HUES6 (cell line): ENCODE data around the gene TTLL3.
"Not testable (repeated sequence)": the region's sequence is repeated elsewhere in the genome, so short reads cannot be mapped to it uniquely, and the experiment has no call there.

Source experiments
- H3K27ac ChIP-seq: 2 replicates; pipeline ENCODE4 v1.7.0; 2013; ENCODE audit warnings: low read depth, mild to moderate bottlenecking, low read length, inconsistent platforms
- H3K27me3 ChIP-seq: 2 replicates; pipeline ENCODE4 v1.6.1; 2013; ENCODE audit warnings: low read length; ENCODE audit not compliant: control insufficient read depth, insufficient read depth
- H3K36me3 ChIP-seq: 2 replicates; pipeline ENCODE4 v1.6.1; 2013; ENCODE audit warnings: low read length; ENCODE audit not compliant: control insufficient read depth, insufficient read depth
- H3K4me1 ChIP-seq: 2 replicates; pipeline ENCODE4 v1.6.1; 2013; ENCODE audit warnings: low read length; ENCODE audit not compliant: control insufficient read depth, insufficient read depth
- H3K4me3 ChIP-seq: 2 replicates; pipeline ENCODE4 v1.5.1; 2013; ENCODE audit warnings: low read depth, low read length
- H3K9ac ChIP-seq: one replicate; pipeline ENCODE4 v1.6.1; 2013; ENCODE audit warnings: mild to moderate bottlenecking, low read length
- H3K9me3 ChIP-seq: 2 replicates; pipeline ENCODE4 v1.6.1; 2013; ENCODE audit warnings: low read depth, low read length; ENCODE audit not compliant: control insufficient read depth, insufficient read depth

Gene TTLL3

DNA sequence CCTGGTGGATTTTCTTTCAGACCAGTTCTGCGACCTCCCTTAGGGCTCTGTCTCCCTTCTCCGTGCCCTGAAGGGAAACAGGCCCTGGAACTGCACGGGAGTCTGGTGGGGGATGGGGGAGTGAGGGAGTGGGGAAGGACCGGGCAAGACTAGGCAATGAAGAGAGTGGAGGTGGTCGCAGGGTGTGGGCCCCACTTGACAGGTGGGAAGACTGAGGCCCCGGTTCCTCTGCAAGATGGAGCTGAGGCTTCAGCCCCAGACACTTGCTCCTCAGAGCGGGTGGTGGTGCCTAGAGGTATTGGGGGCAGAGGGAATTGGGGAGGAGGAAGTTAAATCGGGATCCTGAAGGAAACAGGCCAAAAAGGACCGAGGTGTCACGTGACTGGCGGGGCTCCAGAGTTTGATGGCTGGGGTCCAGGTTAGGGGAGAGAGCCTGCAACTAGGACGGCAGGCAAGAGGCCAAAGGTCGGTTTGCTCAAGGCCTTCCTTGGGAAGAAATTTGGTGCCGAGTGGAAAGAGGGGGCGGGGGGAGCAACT is 39.7 kb upstream of the TTLL3 start:
- peaks cover 16% of the 10 kb centered on the region for H3K4me1 ChIP-seq
- no peaks in the 10 kb centered on the region for H3K9me3 ChIP-seq
- H3K9ac ChIP-seq, result peak overlapping the region; percentile 49
- peak overlapping the region; percentile 71 for H3K4me3 ChIP-seq
- H3K36me3 ChIP-seq, result no peaks in the 10 kb centered on the region
- no peak overlapping the region for H3K27ac ChIP-seq
- H3K27me3 ChIP-seq, result peaks cover 11% of the 10 kb centered on the region

DNA sequence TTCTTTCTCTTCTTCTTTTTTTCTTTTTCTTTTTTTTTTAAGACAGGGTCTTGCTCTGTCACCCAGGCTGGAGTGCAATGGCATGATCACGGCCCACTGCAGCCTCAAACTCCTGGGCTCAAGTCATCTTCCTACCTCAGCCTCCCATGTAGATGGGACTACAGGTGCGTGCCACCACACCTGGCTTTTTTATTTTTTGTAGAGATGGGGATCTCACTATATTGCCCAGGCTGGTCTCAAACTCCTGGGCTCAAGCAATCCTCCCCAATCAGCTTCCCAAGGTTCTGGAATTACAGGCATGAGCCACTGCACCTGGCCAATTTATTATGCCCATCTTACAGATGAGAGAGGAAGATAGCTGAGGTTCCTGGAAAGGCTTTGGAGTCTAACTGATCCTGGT is 39.1 kb upstream of the TTLL3 start:
- H3K9me3 ChIP-seq, H3K36me3 ChIP-seq, H3K4me3 ChIP-seq, H3K27ac ChIP-seq, H3K9ac ChIP-seq: not testable (repeated sequence)
- H3K4me1 ChIP-seq, result peaks cover 15% of the 10 kb centered on the region
- peaks cover 11% of the 10 kb centered on the region for H3K27me3 ChIP-seq

DNA sequence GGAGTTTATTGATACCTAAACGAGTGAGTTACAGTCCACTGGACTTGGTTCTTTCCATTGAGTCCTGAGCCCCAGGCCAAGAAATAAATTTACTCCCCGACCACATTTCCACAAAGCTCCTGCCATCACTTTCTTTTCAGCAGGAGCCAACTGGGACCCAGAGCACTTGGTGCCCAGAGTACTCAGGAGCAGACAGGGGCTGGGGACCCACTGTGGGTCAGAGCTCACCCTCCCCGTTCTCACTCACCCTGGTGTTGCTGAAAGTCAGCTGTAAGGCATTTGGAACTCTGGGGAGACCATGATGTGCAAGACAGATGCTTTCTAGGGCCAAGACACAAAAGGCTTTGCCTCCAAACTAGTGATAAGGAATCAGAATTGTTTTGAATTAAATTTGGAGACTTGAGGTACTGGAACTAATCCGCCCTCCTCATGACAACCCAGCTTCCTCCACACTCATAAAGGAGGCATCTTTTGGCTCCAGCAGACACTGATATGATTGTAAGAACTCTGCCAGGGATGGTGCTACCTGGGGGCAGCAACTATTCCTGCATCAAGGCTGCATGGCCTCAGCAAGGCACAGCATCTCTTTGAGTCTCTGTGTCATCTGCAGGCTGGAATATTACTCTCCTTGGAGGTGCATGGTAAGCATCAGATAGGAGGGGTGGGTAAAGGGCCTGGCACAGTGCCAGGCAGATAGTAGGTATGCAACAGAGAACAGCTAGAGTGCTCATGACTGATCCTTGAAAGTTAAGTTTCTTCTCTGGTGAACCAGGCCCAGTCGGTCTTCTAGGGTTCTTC is 33.0 kb upstream of the TTLL3 start:
- Histone ChIP-seq H3K9ac (no peak overlapping the region), H3K9me3 (no peaks in the 10 kb centered on the region), H3K4me1 (no peaks in the 10 kb centered on the region), H3K4me3 (no peak overlapping the region), H3K27me3 (no peaks in the 10 kb centered on the region), H3K27ac (no peak overlapping the region), H3K36me3 (peaks cover 22% of the 10 kb centered on the region)

DNA sequence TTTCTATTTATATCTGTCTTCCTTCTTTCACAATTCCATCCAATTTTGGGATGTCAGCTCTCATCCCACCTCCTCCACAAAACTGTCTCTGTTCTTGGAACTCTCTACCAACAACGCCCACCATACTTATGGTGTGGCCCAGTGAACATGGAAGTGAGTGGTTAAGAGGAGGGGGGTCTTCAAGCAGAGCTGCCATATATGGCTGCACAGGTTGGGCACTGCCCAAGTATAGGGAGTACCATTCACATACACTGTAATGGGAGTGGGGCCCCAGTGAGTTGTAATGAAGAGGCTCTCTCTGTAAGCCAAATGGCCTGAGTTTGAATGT is 32.4 kb upstream of the TTLL3 start:
- H3K27ac ChIP-seq, result no peak overlapping the region
- no peak overlapping the region for H3K9ac ChIP-seq
- peaks cover 27% of the 10 kb centered on the region for H3K36me3 ChIP-seq
- H3K9me3 ChIP-seq, result no peaks in the 10 kb centered on the region
- no peaks in the 10 kb centered on the region for H3K27me3 ChIP-seq
- H3K4me3 ChIP-seq, result no peak overlapping the region
- no peaks in the 10 kb centered on the region for H3K4me1 ChIP-seq

DNA sequence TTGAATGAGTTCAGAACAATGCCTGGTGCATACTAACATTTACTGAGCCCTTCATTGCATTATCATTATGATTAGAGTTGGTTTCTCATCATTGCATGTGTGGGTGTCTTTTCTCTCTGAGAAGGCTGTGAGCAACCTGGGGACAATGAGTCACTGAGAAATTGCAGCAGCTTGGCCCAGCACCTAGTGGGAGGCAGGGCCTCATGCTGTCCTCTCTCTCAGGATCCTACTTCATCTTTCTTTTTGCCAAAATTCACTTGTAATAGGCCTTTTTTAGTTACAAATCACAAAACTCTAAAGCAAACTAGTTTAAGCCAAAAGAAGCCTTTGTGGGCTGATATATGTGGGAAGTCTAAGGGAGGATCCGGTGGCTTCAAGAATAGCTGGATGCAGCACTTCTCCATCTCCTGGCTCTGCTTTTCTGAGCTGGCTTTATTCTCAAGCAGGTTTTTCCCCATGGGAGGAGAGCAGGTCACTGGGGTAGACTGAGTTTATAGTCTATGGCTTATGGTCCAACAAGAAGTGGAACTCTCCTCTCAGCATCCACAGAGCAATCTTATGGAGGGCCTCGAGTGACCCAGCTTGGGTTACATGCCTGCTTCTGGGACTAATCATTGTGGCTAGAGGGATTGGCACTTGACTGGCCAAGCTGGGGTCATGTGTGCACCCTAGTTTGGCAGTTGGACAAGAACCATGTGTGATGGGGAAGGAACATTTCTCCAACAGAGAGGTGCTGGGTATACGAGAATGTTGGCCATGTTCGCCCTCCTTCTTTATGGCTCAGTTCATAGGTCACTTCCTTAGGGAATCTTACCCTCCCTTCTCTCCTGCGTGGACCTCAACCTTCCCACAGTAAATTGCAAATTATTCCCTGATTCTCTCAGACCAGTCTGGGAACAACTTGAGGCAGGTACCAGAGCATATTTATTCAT is 31.7 kb upstream of the TTLL3 start:
- Histone ChIP-seq H3K9me3 (no peaks in the 10 kb centered on the region), H3K27ac (no peak overlapping the region), H3K36me3 (peaks cover 33% of the 10 kb centered on the region), H3K4me3 (no peak overlapping the region), H3K4me1 (no peaks in the 10 kb centered on the region), H3K9ac (no peak overlapping the region), H3K27me3 (no peaks in the 10 kb centered on the region)

DNA sequence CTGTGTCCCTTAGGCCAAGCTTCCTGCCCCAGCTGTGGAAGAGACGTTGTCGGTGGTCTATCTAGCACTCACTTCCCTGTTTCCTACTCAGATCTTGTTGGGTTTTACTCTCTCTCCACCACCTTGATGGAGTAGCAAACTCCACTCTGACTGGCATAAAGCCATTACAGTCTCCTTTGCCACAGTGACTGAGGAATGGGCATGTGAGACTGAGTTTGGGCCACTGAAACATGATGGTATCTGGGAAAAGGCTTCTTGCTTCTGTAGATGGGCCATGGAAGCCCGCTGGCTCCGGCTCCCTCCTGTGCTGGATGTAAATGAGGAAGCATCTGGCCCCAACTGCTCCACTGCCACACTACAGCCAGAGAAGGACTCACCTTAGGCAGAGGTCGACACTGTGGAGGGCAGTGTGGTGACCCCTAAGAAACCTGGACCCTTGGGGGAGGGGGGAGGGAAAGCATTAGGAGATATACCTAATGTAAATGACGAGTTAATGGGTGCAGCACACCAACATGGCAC is 30.9 kb upstream of the TTLL3 start:
- Histone ChIP-seq H3K9me3 (no peaks in the 10 kb centered on the region), H3K36me3 (peaks cover 39% of the 10 kb centered on the region), H3K27ac (no peak overlapping the region), H3K4me3 (no peak overlapping the region), H3K27me3 (no peaks in the 10 kb centered on the region), H3K4me1 (no peaks in the 10 kb centered on the region), H3K9ac (no peak overlapping the region)

DNA sequence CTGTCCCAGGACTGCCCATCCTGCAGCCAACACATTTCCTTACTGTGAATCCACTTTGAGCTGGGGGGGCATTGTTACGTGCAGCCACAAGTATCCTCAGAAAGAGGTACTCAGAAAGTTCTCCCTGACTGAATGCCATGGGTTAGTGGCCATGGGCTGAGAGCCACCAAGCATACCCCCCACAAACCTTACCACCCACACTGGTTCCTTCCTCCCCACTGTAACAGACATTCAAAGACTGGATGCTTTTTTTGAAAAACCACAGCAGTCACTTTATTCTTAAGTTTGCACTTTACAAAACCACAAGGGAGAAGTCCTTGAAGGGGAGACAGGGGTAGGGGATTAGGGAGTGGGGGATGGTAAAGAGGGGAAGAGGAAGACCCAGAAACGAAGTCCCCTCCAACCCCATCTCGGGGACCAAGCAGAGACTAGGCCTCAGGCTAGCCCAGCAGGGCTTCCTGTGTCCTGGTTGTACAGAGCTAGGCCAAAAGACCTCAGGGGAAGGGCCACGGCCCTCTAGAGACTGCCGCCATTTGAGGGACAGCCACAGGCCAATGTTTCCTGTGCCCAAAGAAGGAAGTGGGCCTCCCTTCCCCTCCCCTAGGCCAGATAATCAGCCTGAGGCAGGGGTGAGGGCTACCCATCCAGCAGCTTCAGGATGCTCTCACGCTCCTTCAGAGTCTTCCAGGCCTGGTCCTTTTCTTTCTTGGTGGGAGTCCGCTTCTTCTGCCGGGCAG is 30.2 kb upstream of the TTLL3 start:
- Histone ChIP-seq H3K9ac (no peak overlapping the region), H3K4me3 (no peak overlapping the region), H3K4me1 (no peaks in the 10 kb centered on the region), H3K27me3 (no peaks in the 10 kb centered on the region), H3K36me3 (peaks cover 43% of the 10 kb centered on the region), H3K27ac (no peak overlapping the region), H3K9me3 (no peaks in the 10 kb centered on the region)

DNA sequence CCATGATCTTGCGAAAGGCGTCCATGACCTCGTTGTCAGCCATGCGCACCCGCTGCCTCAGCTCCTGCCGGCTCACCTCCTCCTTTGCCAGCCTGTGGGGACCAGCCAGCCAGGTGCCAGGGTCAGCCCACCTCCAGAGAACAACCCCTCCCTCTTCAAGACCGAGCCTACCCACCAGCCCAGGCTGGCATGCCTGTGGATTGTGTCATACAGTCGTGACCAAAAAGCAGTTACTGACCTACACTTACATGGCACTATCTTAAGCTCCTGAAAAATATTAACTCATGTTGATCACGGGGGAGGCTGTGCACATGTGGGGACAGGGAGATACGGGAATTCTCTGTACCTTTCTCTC is 29.6 kb upstream of the TTLL3 start:
- Histone ChIP-seq H3K27ac (no peak overlapping the region), H3K4me1 (no peaks in the 10 kb centered on the region), H3K4me3 (no peak overlapping the region), H3K9me3 (no peaks in the 10 kb centered on the region), H3K9ac (no peak overlapping the region), H3K36me3 (peaks cover 49% of the 10 kb centered on the region), H3K27me3 (no peaks in the 10 kb centered on the region)

DNA sequence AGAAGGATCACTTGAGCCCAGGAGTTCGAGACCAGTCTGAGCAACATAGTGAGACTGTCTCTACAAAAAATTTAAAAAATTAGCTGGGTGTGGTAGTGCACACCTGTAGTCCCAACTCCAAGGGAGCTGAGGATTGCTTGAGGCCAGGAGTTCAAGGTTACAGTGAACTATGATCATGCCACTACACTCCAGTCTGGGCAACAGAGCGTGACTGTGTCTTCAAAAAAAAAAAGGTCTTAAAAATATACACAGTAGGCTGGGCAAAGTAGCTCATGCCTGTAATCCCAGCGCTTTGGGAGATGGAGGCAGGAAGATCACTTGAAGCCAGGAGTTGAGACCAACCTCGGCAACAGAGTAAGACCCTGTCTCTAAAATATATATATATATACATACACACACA is 29.2 kb upstream of the TTLL3 start:
- H3K27me3 ChIP-seq, result no peaks in the 10 kb centered on the region
- H3K9ac ChIP-seq, result no peak overlapping the region
- H3K9me3 ChIP-seq, result no peaks in the 10 kb centered on the region
- H3K4me3 ChIP-seq, result no peak overlapping the region
- H3K36me3 ChIP-seq, result peaks cover 52% of the 10 kb centered on the region
- no peak overlapping the region for H3K27ac ChIP-seq
- no peaks in the 10 kb centered on the region for H3K4me1 ChIP-seq

DNA sequence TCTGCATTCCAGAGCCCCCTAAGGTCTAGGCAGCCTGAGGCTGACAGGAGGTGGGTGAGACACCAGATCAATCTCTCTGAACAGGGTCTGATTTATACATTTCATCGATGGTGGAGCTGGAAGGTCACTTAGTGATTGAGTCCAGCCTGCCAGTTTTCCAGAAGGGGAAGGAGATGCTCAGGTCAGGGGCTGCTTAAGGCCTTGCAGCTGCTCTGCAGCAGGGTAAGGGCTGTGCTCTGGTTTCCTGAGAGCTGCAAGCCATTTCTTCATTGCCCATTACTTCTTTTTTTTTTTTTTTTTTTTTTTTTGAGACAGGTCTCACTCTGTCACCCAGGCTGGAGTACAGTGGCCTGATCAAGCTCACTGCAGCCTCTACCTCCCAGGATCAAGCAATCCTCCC is 28.5 kb upstream of the TTLL3 start:
- H3K9ac ChIP-seq, result no peak overlapping the region
- H3K9me3 ChIP-seq, result no peaks in the 10 kb centered on the region
- H3K4me1 ChIP-seq, result no peaks in the 10 kb centered on the region
- H3K4me3 ChIP-seq, result no peak overlapping the region
- H3K27me3 ChIP-seq, result no peaks in the 10 kb centered on the region
- H3K27ac ChIP-seq, result no peak overlapping the region
- peaks cover 58% of the 10 kb centered on the region for H3K36me3 ChIP-seq
